Mucosa of gallbladder (tissue), 1 donor: Measurements from ENCODE around the gene TUBB2B. TPM values are rescaled to one million over a fixed set of nuclear protein-coding genes. Genes with fewer than 3 reads are reported as not detected.

Experiments
- DNase-seq: peaks from one replicate; pipeline ENCODE4 v3.0.0-alpha.2; 2020; ENCODE audit warnings: low spot score
- total RNA-seq: library from RNA; stranded (reverse); gene quantifications from one replicate; pipeline ENCODE4 v1.2.1, GENCODE V29; 2021
- donor health status: DM: no; HTN: no; CAD: no.

The TUBB2B gene
- total RNA-seq, 1 donor from 2014 or later = 24.5 TPM

DNA sequence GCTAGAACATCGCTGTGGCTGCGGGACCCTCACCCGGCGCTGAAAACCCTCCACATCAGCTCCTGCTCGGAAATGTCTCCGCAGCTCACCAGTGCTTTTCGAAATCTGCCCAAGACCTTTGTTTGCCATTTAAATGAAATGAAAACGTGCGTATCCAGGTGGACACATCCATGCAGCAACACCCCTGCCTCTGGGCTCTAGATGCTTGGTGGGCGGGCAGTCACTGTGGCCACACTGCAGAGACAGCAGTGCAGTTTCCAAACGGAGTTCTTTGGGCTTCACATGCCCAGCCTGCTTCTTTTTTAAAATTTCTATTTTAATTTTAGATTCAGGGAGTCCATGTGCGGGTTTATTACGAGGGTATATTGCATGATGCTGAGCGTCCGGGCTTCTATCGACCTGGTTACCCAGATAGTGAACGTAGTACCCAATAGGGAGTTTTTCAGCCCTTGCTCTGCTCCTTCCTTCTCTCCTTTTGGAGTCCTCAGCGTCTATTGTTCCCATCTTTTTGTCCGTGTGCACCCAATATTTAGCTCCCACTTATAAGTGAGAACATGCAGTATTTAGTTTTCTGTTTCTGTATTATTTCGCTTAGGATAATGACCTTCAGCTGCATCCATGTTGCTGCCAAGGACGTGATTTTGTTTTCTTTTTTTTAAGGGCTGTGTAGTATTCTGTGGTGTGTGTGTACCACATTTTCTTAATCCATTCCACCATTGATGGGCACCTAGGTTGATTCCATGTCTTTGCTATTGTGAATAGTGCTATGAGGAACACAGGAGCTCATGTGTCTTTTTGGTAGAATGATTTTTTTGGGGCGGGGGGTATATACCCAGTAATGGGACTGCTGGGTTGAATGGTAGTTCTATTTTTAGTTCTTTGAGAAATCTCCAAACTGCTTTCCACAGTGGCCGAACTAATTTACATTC, 4.8 kb upstream of the TUBB2B start:
- DNase-seq = no peak

DNA sequence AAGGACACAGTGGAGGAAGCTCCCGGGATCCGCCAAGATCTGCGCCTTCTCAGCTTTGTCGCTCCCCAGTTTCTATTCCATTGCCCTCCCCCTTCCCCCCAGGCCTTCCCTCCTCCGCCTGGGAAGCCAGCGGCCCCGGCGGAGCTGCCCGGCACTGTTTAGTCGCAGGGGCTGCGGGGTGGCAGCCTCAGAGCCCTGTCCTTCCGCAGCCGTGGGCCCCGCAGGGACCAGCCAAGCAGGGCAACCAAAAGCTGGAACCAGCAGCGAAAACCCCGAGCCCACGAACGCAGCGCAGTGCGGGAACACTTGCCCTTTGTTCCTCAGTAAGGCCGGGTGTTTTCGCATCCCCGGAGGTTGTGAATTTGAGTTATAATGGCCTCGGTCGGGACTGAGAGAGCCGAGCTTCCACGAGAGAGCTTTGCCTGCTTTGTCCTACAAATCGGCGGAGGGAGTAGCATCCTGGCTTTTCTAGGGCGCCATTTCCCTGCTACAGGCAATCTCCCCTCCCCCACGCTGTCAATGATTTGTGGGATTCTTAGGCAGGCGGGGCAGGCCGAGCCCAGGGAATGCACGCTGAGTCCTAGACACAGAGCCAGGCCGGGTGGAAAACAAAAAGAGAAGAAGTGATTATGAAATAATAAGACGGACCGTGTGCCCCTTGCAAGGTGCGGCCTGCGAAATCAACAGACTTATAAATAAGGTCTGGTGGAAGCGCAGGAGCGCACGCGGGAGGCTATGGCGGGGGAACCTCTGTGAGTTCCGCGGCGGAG, 4.0 kb upstream of the TUBB2B start:
- peak; percentile 84 for DNase-seq

DNA sequence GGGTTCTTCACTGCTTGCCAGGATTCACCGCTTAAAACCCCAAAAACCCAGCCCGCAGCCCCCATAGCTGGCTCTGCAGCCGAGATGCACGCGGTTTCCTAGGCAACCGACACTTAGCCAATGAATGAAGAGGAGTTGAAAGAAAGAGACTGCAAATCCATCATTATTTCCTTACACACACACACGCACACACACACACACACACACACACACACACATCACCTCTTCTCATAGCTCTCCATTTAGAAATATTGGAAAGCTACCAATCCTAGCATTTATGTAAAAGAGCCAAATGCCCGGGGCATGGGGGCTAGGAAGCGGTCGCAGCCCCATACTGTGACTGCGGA, 3.4 kb upstream of the TUBB2B start:
- no peak for DNase-seq

DNA sequence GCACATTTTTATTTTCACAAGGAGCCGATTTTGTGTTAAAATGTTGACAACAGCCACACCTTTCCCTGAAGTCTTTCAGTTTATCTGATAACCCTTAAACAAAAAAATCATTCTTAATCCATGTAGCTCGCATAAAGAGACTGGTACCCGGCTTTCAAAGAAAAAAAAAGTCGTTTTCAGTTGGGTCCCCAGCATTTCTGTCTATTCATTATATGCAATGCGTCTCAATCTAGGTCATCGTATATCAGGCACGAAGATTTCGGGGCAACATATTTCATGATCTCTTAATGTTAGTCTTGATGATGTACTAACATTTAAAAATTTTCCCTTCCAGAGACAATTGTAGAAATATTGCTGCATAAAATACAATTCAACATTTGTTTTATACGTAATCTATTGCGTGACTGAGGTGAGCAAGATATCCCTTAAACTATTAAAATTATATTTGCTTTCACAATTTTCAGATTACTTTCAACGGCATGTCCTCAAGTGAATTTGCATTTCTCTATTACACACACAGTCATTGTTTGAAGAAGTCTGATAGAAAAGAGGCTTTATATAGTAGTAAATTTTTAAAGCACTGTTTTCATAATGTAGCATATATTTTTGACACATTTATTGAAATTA, 2.9 kb upstream of the TUBB2B start:
- DNase-seq = no peak

DNA sequence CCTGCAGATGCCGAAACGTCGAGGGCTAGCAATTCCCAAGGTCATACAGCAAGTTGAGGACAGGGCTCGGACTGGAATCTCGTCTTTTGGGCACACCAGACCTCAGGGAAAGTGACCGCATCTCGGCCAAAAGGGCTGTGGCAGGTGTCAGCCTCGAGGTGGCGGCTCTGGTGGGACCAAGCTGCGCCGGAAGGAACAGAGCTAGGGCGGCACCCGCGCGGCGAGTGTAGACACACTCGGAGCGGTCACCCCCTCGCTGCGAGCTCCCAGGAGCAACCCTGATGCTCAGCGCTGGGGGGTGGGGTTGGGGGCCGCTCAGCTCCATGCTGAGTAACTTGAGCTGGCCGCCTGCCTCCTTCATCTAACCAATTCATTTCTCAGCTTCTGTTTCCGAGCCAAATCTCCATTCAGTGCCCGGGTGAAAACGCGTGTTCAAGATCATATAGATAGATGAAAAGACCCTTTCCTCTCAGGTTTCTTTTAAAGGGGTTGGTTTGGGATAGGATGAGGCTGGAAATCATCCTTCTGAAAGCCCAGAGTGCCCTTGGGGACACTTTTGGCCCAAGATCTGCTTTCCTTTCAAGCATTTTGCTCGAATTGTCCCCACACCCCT, 2.2 kb upstream of the TUBB2B start:
- no peak for DNase-seq

DNA sequence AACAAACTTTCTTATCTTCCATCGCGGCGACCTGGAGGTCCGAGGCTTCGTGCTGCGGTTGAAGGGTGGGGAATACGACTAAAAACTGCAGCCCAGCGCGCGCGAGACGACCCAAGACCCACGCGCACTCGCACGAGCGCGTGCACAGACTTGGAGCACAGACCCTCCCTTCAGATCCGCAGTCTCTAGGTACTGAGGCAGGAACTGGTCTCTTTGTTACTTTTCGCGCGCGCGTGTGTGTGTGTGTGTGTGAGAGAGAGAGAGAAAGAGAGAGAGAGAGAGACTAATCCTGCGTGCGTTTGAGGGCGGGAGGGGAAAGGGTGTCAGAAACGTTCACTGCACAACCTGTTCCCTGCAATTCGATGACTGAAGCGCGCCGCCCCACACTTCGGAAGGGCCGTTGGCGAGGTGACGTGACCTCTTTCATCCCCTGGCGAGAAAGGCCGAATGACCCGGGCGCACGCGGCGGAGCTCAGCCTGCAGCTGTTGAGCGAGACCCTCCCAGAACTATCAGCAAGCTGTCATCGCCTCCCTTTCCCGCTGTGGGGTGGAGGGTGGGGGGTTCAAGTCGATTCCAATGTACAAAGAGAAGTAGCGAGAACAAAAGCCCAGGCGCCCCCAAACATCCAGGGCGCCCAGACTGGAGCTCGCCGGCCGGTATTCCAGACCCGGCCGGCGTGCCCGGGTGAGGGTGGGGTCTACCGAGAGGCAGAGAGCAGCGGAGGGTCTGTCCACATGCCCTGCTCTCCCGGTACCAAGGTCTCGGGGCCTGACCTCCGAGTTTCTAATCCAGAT, 1.5 kb upstream of the TUBB2B start:
- DNase-seq = no peak

DNA sequence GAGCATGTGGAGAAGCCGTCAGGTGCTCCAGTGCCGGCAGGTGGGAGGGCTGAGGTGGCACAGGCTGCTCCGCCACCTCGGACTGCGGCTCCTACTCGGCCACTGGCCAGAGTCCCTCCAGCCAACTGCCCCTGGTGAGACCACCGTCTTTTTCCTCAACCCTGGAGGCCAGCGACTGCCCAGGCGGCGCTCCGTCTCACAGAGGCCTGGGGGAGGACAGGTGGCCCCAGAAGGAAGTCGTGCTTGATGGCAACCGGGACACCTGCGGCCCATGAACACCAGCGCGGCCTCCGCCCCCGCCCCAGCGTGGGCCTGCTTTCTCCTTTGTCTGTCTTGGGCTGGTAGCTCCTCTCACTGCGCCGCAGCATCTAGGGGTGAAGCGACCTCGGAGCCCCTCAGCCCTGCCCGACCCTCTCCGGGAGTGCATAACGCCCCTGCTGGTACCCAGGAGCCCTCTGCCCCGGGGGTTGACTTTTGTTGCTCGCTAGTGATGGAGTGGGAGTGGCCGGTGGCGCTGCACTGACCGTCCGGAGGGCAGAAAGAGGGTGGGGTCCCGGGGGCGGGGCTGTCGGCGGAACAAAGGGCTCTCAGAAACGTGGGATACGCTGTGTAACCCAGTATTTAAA, 706 bp upstream of the TUBB2B start:
- DNase-seq = no peak

DNA sequence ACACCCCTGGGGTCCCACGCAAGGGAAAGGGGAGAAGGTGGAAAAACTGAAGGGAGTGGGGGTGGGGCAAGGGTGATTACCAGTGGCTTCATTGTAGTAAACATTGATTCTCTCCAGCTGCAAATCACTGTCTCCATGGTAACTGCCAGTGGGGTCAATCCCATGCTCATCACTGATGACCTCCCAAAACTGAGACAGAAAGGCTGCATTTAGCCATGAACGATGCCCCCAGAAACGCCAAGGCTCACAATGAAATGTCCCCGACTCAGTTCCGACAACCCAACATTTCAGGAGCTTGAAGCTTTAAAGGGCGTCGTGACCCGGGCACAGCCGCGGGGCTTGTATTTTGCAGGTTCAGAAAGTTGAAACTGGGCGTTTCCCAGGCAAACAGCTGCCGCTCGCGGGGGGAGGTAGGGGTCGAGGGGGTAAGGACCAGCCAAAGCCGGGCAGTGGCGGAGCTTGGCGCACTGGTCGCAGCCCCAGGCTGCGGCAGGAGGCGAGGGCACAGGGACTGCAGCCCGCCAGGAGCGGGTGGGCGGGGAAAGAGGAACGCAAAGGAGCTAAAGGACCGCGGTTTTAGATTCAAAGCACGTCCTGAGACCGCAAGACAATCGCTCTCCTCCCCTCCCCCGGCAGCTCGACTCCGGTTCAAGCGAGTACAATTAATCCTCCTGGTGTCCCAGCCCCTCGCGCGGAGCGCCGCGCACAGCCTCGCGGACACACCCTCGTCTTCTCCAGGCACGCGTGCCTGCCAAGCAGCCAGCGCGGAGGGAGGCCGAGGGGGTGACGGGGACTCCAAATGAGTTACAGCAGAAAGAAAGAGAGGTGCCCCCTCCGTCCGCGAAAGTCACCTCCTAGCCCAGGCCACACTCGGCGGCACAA, 731 bp downstream of the TUBB2B start:
- no peak for DNase-seq

DNA sequence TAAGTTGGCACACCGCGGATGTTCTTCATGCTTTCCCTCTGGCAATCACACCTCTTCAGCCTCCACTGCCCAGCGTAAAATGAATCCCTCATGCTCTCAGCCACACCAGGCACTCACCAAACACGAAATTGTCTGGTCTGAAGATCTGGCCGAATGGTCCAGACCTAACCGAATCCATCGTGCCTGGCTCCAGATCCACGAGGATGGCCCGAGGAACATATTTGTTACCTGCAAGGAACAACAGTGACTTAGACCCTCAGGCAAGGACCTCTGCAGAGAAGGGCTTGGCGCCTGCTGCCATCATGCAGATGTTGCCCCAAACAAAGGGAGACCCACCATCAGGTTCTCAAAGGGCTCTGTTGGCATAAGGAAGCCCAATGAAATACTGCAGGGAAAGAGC, 1.4 kb downstream of the TUBB2B start:
- DNase-seq = no peak

DNA sequence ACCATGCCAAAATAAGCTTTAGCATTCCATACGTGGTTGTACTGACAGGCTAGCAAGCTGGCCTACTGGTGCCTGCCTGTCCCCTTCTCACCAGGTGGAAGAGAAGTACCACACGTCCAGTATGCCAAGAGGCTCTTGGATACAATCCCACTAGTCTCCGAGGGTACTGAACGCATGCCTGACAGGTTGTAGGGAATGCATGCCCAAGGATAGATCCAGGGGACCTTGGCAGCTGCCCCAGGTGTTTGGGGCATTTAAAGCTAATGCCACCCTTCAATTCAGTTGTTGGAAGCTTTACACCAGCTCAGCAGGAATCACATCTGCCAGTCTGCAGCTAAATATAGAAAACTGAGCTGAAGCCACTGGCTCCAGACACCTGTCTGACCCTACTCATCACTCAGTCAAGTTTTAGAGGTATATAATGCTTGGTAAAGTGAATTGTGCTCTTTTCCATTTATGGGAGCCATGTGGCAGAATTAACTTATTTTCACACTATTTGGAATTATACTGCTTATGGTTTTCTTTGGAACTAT, 4.9 kb downstream of the TUBB2B start:
- DNase-seq = no peak

DNA sequence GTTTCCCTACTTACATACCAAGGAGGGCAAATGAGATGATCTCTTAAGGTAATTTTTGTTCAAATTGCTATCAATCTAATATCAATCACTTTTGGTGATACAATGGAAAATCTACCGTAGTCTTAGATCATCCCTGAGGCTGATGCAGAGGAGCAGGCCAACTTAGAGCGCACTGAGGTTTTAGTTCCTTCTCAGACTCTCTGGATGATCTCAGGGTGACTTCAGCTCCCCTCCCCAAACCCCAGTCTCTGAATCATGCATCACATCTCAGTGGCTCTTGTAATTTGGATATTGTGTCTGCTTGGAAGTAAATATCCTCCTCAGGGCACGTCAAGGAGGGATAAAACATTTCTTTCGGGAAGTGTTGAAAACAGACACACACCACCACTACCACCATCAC, 5.9 kb downstream of the TUBB2B start:
- DNase-seq = no peak

DNA sequence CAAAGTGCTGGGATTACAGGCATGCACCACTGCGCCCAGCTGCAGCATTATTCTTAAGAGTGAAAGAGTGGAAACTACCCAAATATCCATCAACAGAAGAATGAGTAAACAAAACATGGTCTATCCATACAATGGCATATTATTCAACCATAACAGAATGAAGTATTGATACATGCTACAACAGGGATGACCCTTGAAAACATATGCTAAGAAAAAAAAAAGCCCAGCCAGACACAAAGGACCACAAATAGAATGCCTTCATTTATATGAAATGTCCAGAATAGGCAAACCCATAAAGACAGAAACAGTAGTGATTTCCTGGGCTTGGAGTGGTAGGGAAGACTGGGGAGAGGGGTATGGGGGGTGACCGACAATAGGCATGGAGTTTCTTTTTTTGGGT, 7.1 kb downstream of the TUBB2B start:
- no peak for DNase-seq

DNA sequence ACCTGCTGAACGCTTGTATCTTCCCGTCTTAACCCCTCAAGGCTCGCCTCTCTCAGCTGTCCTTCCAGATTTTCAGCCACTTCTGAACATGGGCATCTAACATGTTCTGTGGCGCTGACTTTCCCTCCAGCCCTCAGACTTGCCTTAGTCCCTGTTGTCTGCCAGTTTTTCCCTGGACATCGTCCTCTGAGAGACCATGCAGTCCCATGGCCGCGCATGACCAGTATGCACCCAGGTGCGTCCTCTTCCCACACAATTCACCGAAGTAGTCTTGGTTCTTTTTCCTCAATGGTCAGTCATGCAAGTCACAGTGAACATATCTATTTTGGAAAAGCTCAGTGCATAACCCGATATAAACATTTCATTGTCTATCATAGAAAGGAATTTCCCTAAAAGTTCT, 9.2 kb downstream of the TUBB2B start:
- DNase-seq = no peak

DNA sequence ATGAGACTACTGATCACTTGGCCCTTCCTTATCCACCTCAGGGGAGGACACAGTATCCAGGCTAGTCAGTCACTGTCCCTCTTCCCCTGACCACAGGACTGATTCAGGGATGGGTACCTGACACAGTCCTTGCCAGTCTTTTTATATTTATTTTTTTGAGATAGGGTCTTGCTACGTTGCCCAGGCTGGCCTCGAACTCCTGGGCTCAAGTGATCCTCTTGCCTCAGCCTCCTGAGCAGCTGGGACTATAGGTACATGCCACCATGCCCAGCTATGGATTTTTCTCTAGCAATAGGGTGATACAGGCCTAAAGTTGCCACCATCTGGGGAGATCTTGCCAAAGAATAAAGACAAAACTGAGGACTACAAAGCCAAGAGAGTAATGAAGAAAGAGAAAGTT, 10.2 kb downstream of the TUBB2B start:
- DNase-seq = no peak

DNA sequence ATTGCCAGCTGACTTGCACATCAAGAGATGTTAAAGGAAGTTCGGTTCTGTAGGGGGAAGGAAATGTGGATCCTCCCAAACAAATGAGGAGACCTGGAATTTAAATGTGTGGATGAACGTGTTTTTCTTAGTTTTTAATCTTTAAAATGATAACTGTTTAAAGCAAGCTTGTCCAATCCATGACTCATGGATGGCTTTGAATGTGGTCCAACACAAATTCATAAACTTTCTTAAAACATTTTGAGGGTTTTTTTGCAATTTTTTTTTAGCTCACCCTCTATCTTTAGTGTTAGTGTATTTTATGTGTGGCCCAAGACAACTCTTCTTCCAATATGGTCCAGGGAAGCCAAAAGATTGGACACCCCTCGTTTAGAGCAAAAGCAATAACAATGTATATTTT, 12.6 kb downstream of the TUBB2B start:
- no peak for DNase-seq

DNA sequence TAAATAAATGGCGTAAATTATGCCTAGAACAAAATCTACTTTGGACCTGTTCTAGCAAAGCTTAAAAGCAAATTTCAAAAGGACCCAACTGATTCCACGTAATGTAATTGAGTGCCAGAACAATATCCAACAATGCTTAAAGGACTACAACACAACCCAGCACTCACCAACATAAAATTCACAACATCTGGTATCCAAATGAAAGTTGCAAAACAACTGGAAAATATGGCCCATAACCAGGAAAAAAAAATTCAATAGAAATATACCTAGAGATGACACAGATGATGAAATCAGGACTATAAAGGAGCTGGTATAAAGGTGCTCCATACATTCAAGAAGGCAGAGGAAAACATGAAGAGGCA, 14.1 kb downstream of the TUBB2B start:
- no peak for DNase-seq

DNA sequence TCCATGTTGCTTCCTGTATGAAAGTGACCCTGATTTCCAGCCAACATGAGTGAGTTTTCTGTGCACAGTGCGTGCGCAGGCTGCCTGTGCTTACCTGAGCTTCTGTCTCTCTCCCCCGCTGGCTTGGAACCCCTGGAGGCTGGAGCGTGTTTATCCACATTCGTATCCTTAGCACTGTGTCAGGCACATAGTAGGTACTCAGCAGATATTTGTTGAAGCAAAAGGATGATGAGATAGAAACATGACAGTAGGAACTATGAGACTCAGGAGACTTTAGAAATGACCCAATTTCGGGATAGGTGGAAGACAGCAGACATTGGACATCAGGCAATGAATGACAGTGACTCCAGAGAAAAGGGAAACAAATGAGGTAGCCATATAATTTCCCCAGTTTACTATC, 15.2 kb downstream of the TUBB2B start:
- DNase-seq = no peak

DNA sequence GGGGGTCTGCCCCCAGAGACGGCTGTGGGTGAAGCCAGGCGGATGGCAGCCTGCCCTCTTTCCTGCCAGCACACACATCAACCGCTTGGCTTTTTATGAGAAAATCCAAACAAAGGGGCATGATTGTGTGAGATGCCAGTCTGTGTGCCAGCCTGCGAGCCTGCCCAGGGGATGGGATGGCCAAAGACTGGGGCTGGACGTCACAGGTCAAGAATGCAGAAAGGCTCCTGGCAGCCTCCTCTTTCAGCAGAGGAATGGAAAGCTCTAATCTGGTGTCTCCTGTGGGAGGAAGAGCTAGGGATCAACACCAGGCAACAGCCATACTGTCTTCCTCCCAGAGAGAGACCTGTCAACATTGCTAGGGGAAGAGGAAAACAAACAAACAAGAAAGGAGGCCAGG, 15.8 kb downstream of the TUBB2B start:
- DNase-seq = peak; percentile 53

DNA sequence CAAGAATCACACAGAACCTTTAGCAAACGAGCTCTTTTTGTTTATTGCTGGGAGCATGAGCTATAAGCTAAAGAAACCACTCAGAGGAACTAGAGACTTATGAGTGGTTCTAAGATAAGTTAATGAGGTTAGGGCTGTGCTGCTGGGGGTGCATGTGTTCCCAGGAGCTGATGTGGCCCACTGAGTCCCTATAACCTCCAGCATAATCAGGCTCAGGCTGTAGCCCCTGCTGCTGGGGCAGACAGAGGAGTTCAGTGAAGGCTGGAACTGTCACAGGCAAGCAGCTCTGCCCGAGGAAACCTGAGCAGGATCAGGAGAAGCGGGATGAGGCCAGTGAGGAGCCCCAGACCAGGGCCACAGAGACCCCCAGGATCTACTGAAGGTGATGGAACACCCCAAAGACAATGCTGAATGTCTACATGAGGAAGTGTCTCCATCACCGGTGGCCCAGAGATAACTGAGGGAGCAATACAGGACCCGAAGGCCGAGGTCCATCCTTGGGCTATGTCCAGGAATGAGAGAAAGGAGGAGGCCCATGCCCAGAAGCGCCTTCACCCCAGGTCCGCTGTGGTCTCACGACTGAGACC, 17.3 kb downstream of the TUBB2B start:
- DNase-seq = no peak
